ENCODE results near the gene NINL.
"Not testable (repeated sequence)": the region's sequence is repeated elsewhere in the genome, so short reads cannot be mapped to it uniquely, and the experiment has no call there.

NINL gene

GRCh38 chr20:25484224-25484846, 101.0 kb downstream of the NINL start:
- DNase-seq (ENCODE audit: low read depth, low spot score): no peak

- DNase-seq (ENCODE audit: low read depth, low spot score): no peak
Observed at GRCh38 chr20:25483431-25484132, 101.7 kb downstream of the NINL start.

GRCh38 chr20:25481918-25482253, 103.4 kb downstream of the NINL start:
- DNase-seq (ENCODE audit: low read depth, low spot score): no peak

GRCh38 chr20:25481235-25481917, 104.0 kb downstream of the NINL start:
- no peak for DNase-seq (ENCODE audit: low read depth, low spot score)

GRCh38 chr20:25480797-25481196, 104.5 kb downstream of the NINL start:
- no peak for DNase-seq (ENCODE audit: low read depth, low spot score)

- no peak for DNase-seq (ENCODE audit: low read depth, low spot score)
Observed at GRCh38 chr20:25480156-25480555, 105.2 kb downstream of the NINL start.

GRCh38 chr20:25479638-25480037, 105.7 kb downstream of the NINL start:
- DNase-seq (ENCODE audit: low read depth, low spot score): no peak

GRCh38 chr20:25478889-25479568, 106.3 kb downstream of the NINL start:
- no peak for DNase-seq (ENCODE audit: low read depth, low spot score)

GRCh38 chr20:25477014-25477882, 108.1 kb downstream of the NINL start:
- DNase-seq (ENCODE audit: low read depth, low spot score): no peak

GRCh38 chr20:25476106-25477013, 109.0 kb downstream of the NINL start:
- no peak for DNase-seq (ENCODE audit: low read depth, low spot score)

GRCh38 chr20:25473297-25473696, 112.0 kb downstream of the NINL start:
- DNase-seq (ENCODE audit: low read depth, low spot score): not testable (repeated sequence)

- no peak for DNase-seq (ENCODE audit: low read depth, low spot score)
Observed at GRCh38 chr20:25471020-25471419, 114.3 kb downstream of the NINL start.

- DNase-seq (ENCODE audit: low read depth, low spot score): no peak
Observed at GRCh38 chr20:25470045-25470444, 115.3 kb downstream of the NINL start.

GRCh38 chr20:25469558-25469957, 115.8 kb downstream of the NINL start:
- DNase-seq (ENCODE audit: low read depth, low spot score): no peak

- no peak for DNase-seq (ENCODE audit: low read depth, low spot score)
Observed at GRCh38 chr20:25468126-25469075, 116.9 kb downstream of the NINL start.

GRCh38 chr20:25467441-25467840, 117.9 kb downstream of the NINL start:
- DNase-seq (ENCODE audit: low read depth, low spot score): no peak

GRCh38 chr20:25466846-25467245, 118.5 kb downstream of the NINL start:
- no peak for DNase-seq (ENCODE audit: low read depth, low spot score)

GRCh38 chr20:25465243-25466135, 119.8 kb downstream of the NINL start:
- DNase-seq (ENCODE audit: low read depth, low spot score): no peak
